Heart right ventricle (tissue), 16 donors: ENCODE measurements around the gene POLN. TPM values are rescaled to one million over a fixed set of nuclear protein-coding genes. Genes with fewer than 3 reads are reported as not detected.

Experiments
- ATAC-seq, 8 donors: fragments of 200-7000 bp; cut with Tn5 transposase; one replicate each; pipeline ENCODE4 v1.9.1; 2020; ENCODE audit warnings: mild to moderate bottlenecking in 8 of 8, moderate library complexity in 8 of 8, moderate number of reproducible peaks in 1 of 8
- DNase-seq, 2 donors: peaks; one replicate each; pipeline ENCODE4 v3.0.0-alpha.2; 2020
- H3K27ac ChIP-seq, 10 donors: fragments of 200-600 bp; sonication (generic) in 2 of 10; one replicate each; pipeline versions ENCODE4 v1.5.0 to v1.8.0; 2020 to 2022; ENCODE audit warnings: mild to moderate bottlenecking in 3 of 10
- H3K27me3 ChIP-seq, 7 donors: fragments of 200-600 bp; one replicate each; pipeline ENCODE4 v1.8.0; 2021 to 2022; ENCODE audit warnings: mild to moderate bottlenecking in 2 of 7
- H3K36me3 ChIP-seq, 9 donors: fragments of 200-600 bp; sonication (generic) in 1 of 9; one replicate each; pipeline versions ENCODE4 v1.5.0 to v1.8.0; 2020 to 2022; ENCODE audit warnings: mild to moderate bottlenecking in 2 of 9
- H3K4me1 ChIP-seq, 9 donors: fragments of 200-600 bp; sonication (generic) in 1 of 9; one replicate each; pipeline versions ENCODE4 v1.5.0 to v1.8.0; 2020 to 2022; ENCODE audit warnings: mild to moderate bottlenecking in 4 of 9
- H3K4me3 ChIP-seq, 10 donors: fragments of 200-600 bp; sonication (generic) in 2 of 10; one replicate each; pipeline versions ENCODE4 v1.5.0 to v1.8.0; 2020 to 2022; ENCODE audit warnings: mild to moderate bottlenecking in 7 of 10, moderate library complexity in 2 of 10
- H3K9me3 ChIP-seq, 11 donors: fragments of 200-600 bp in 10 of 11; sonication (generic) in 2 of 11; one replicate each; pipeline versions ENCODE4 v1.5.0 to v1.8.0; 2013 to 2022; ENCODE audit warnings: mild to moderate bottlenecking in 2 of 11, control low read depth in 1 of 11, moderate library complexity in 1 of 11
- CTCF ChIP-seq, 9 donors: fragments of 200-600 bp; sonication (generic) in 2 of 9; IDR thresholded peaks; one replicate each; pipeline versions ENCODE4 v1.5.0 to v1.8.0; 2021 to 2022; ENCODE audit warnings: antibody characterized with exemption in 9 of 9, mild to moderate bottlenecking in 5 of 9, moderate library complexity in 1 of 9
- WGBS, 2 donors: extraction: QIAGEN DNeasy Blood & Tissue Kit; methylation state at CpG; one replicate each; pipeline ENCODE4 v1.1.7; 2013; ENCODE audit warnings: inconsistent platforms in 1 of 2; 5-methylcytosine and 5-hydroxymethylcytosine counted together
- intact Hi-C, 10 donors: fragments of 100-400 bp; cut with DNase I; formaldehyde crosslinking; loops; one replicate each; pipeline versions ENCODE4 v1.11.1 to v1.14.2; 2022
- polyA plus RNA-seq, 2 donors: library from polyadenylated mRNA; stranded (reverse); fragments of 200-250 nt; gene quantifications; one replicate each; pipeline ENCODE4 v1.2.3, GENCODE V29; 2013
- total RNA-seq, 10 donors: library from RNA; stranded (reverse); fragmentation: NEBNext Ultra II Directional in 3 of 10; extraction: Animal tissue kit (Norgen Biotek cat#: 25700) in 3 of 10; gene quantifications; one replicate each; pipeline versions ENCODE4 v1.2.1 to v1.2.4, GENCODE V29; 2021 to 2023
- donor health status: Arrhythmogenic right ventricular cardiomyopathy.
- donor health status: ischemic (EF 13 %, LVEDD 7.1; RV severe dilation, severe dysfunction).
- donor health status: healthy with polysubstance abuse.
- donor health status: DM: no; HTN: yes; CAD: no.
- donor health status: DM: no; HTN: no; CAD: no.
- donor health status: ischemic (EF 25% LVEDD 6.9; RV normal size, moderate dysfunction).
- donor health status: ischemic (EF 25% LVEDD 5.7; RV mildly dilated, moderate dysfunction).
- donor health status: healthy.
- donor health status: DM: yes; HTN: yes; CAD: no.
- donor health status: Ischemic cardiomyopathy.
- donor health status: ischemic (EF 35%, LVEDD 5.7; RV mildly dilated, moderate dysfunction).
- donor health status: nonischemic (EF 11% LVEDD 7.7; RV severe dilation, severe dysfunction).
- donor health status: DM: yes; HTN: yes; CAD: no.
- donor health status: PGD.
- donor health status: ischemic (EF 29% LVEDD 5.4; RV normal size, mild dysfunction).
- donor health status: nonischemic (EF 23%, LVEDD 6.1; RV moderate dilation, normal function).

Gene POLN
- total and polyA plus RNA-seq, 12 donors = 0.97 to 3.1 (median 2.1) TPM

- no peak overlapping the region for H3K4me3 ChIP-seq
- intact Hi-C loops = no loop called here
- TF ChIP-seq CTCF (IDR thresholded peaks at IDR 0.05) = no peak
- WGBS, 2 donors = 92 to 95% methylated on average over 24 to 25 of the region's 25 CpGs
- H3K36me3 ChIP-seq = peaks cover 5 to 90% (median 45%) of the 10 kb centered on the region in 9 donors
- no peaks in the 10 kb centered on the region for H3K9me3 ChIP-seq
- ATAC-seq (no peak), DNase-seq (no peak)
- H3K4me1 ChIP-seq = peaks cover 15 to 34% (median 27%) of the 10 kb centered on the region in 9 donors
- no peaks in the 10 kb centered on the region for H3K27me3 ChIP-seq
- H3K27ac ChIP-seq = no peak overlapping the region
Observed at GRCh38 chr4:2251073-2251794, 9.3 kb upstream of the POLN start.

- Histone ChIP-seq H3K27ac (no peak overlapping the region), H3K4me1 (peaks cover 13 to 34% (median 27%) of the 10 kb centered on the region in 9 donors), H3K36me3 (peaks cover 5 to 87% (median 45%) of the 10 kb centered on the region in 9 donors), H3K27me3 (no peaks in the 10 kb centered on the region), H3K9me3 (no peaks in the 10 kb centered on the region), H3K4me3 (no peak overlapping the region)
- intact Hi-C loops = no loop called here
- DNase-seq (no peak), ATAC-seq (no peak)
- WGBS, 2 donors = 92% methylated on average over 30 of the region's 30 CpGs
- TF ChIP-seq CTCF (IDR thresholded peaks at IDR 0.05) = no peak
Observed at GRCh38 chr4:2250357-2251072, 8.6 kb upstream of the POLN start.

GRCh38 chr4:2249526-2250356 is 7.8 kb upstream of the POLN start:
- Histone ChIP-seq H3K36me3 (peaks cover 5 to 81% (median 45%) of the 10 kb centered on the region in 9 donors), H3K9me3 (no peaks in the 10 kb centered on the region), H3K27me3 (no peaks in the 10 kb centered on the region), H3K27ac (no peak overlapping the region), H3K4me1 (peaks cover 7 to 34% (median 27%) of the 10 kb centered on the region in 9 donors), H3K4me3 (no peak overlapping the region)
- WGBS, 2 donors = 88 to 89% methylated on average over 26 of the region's 26 CpGs
- TF ChIP-seq CTCF (IDR thresholded peaks at IDR 0.05) = no peak
- DNase-seq = no peak
- intact Hi-C loops = loop anchor here in 1 of 10 donors (10.0 kb wide), 1 partner anchor 105 kb away; no protein-coding TSS in a partner anchor
- no peak for ATAC-seq

- Histone ChIP-seq H3K36me3 (peaks cover 5 to 72% (median 45%) of the 10 kb centered on the region in 9 donors), H3K4me3 (no peak overlapping the region), H3K27me3 (no peaks in the 10 kb centered on the region), H3K4me1 (peaks cover 6 to 39% (median 28%) of the 10 kb centered on the region in 9 donors), H3K27ac (no peak overlapping the region), H3K9me3 (no peaks in the 10 kb centered on the region)
- no peak for TF ChIP-seq CTCF (IDR thresholded peaks at IDR 0.05)
- 72 to 76% methylated on average over 10 of the region's 10 CpGs for WGBS, 2 donors
- ATAC-seq (no peak), DNase-seq (no peak)
- intact Hi-C loops = loop anchor here in 1 of 10 donors (10.0 kb wide), 1 partner anchor 106 kb away; no protein-coding TSS in a partner anchor
Observed at GRCh38 chr4:2248821-2249261, 6.9 kb upstream of the POLN start.
